Mesangial cell (primary cell): ENCODE results near the gene TMC1. TPM values are rescaled to one million over a fixed set of nuclear protein-coding genes. Genes with fewer than 3 reads are reported as not detected.

ENCODE experiments used
- total RNA-seq: library from RNA; depleted of rRNA; stranded (reverse); fragments of >200 nt; gene quantifications from 2 replicates; pipeline ENCODE4 v1.2.3, GENCODE V29; 2015

The TMC1 gene
- total RNA-seq, result not detected in 2 replicates

GRCh38 chr9:72521416-72521815, at the start of gene TMC1:
Gene TMC1 (plus strand): TSS chr9:72521608. CDS start chr9:72648649, 127,041 bp downstream.

Other genes with a start within 250 kb of the TMC1 start
- gene ZFAND5, start 156.4 kb upstream of the TMC1 start, total RNA-seq, result 83.6 and 118 TPM in 2 replicates